HepG2 (cell line): ENCODE measurements around the gene GRP. TPM values are rescaled to one million over a fixed set of nuclear protein-coding genes. Genes with fewer than 3 reads are reported as not detected.

Experiments used
- ATAC-seq: fragments of 200-7000 bp; cut with Tn5 transposase; 3 replicates; pipeline ENCODE4 v1.9.1; 2020; ENCODE audit warnings: mild to moderate bottlenecking, moderate library complexity
- BruUV-seq: library from RNA; stranded (reverse); fragments of 400-500 nt; replicated peaks from 2 replicates; lab custom pipeline; 2021; lab: Mats Ljungman, UMichigan
- CTCF ChIA-PET: fragments of 300-600 bp; formaldehyde crosslinking; extraction: SDS; loops from one replicate; lab custom pipeline; 2021; ENCODE audit warnings: low total read pairs, inconsistent platforms, low intra/inter-chr PET ratio; lab: Yijun Ruan, JAX
- POLR2A ChIA-PET: fragments of 350-600 bp; sonication (Branson Sonifier 250); formaldehyde crosslinking; loops from one replicate; lab custom pipeline; 2020; ENCODE audit warnings: antibody characterized with exemption, inconsistent platforms; lab: Yijun Ruan, JAX
- DNase-seq: peaks from one replicate; pipeline ENCODE4 v3.0.0-alpha.2; 2015; ENCODE audit warnings: low spot score
- FAIRE-seq: peaks from 3 replicates; lab custom pipeline; 2011; peaks lifted over from hg19 to GRCh38; lab: Jason Lieb, UNC
- H2AFZ ChIP-seq: one replicate; pipeline ENCODE4 v1.6.1; 2011; ENCODE audit warnings: low read length, inconsistent platforms
- H3K27ac ChIP-seq: fragments of 300-600 bp; 3 replicates; pipeline ENCODE4 v1.8.0; 2011; ENCODE audit warnings: mixed run types, mild to moderate bottlenecking, mixed read lengths, low read length, inconsistent platforms; ENCODE audit not compliant: insufficient read depth; ENCODE audit errors: extremely low read length
- H3K27me3 ChIP-seq, 2 experiments: fragments of 200-600 bp in 1 of 2; 2 replicates in 1 of 2; 3 replicates in 1 of 2; pipeline versions ENCODE4 v1.6.0 to v1.8.0; 2011; ENCODE audit warnings: low read length in 2 of 2, mild to moderate bottlenecking in 2 of 2, moderate library complexity in 2 of 2, inconsistent platforms in 1 of 2; ENCODE audit not compliant: insufficient read depth in 2 of 2, control insufficient read depth in 1 of 2
- H3K36me3 ChIP-seq, 2 experiments: fragments of 200-600 bp in 1 of 2; replicated peaks in 1 of 2; 2 replicates in 1 of 2; 3 replicates in 1 of 2; pipeline versions ENCODE4 v1.5.1 to v1.8.0; 2011; ENCODE audit warnings: low read length in 2 of 2, inconsistent platforms in 1 of 2; ENCODE audit not compliant: insufficient read depth in 2 of 2, control insufficient read depth in 1 of 2
- H3K4me1 ChIP-seq: 2 replicates; pipeline ENCODE4 v1.5.1; 2012; ENCODE audit warnings: low read length, inconsistent platforms; ENCODE audit not compliant: insufficient read depth
- H3K4me2 ChIP-seq: 2 replicates; pipeline ENCODE4 v1.6.0; 2011; ENCODE audit warnings: low read depth, low read length, inconsistent platforms
- H3K4me3 ChIP-seq, 3 experiments: fragments of 200-600 bp in 1 of 3; sonication (generic), shearing (Covaris generic) in 1 of 3; replicated peaks in 1 of 3; 2 replicates each; pipeline ENCODE4 v1.5.1; 2011 to 2016; ENCODE audit warnings: low read length in 3 of 3, inconsistent platforms in 2 of 3, low read depth in 2 of 3, mild to moderate bottlenecking in 2 of 3, control low read depth in 1 of 3, mixed read lengths in 1 of 3; ENCODE audit not compliant: insufficient read depth in 1 of 3
- H3K79me2 ChIP-seq: one replicate; pipeline ENCODE4 v1.6.1; 2011; ENCODE audit warnings: low read length, inconsistent platforms; ENCODE audit not compliant: insufficient read depth
- H3K9ac ChIP-seq: 2 replicates; pipeline ENCODE4 v1.6.0; 2011; ENCODE audit warnings: mild to moderate bottlenecking, low read depth, low read length, inconsistent platforms; ENCODE audit not compliant: insufficient read depth
- H3K9me3 ChIP-seq: 2 replicates; pipeline ENCODE4 v1.5.1; 2012; ENCODE audit warnings: mild to moderate bottlenecking, low read length
- H4K20me1 ChIP-seq: 2 replicates; pipeline ENCODE4 v1.6.0; 2011; ENCODE audit warnings: inconsistent platforms, mild to moderate bottlenecking, low read length, moderate library complexity; ENCODE audit not compliant: insufficient read depth
- CEBPG ChIP-seq: IDR thresholded peaks from 2 replicates; pipeline ENCODE4 v1.6.1; 2016
- CHD2 ChIP-seq: IDR thresholded peaks from 2 replicates; pipeline ENCODE4 v1.6.1; 2011; ENCODE audit warnings: low read depth, low read length, improper control_type of control experiment
- EZH2 ChIP-seq: conservative IDR thresholded peaks from 2 replicates; pipeline ENCODE4 v1.6.1; 2012; ENCODE audit warnings: mild to moderate bottlenecking, low read depth, low read length, moderate library complexity
- HDAC2 ChIP-seq: sonication (generic); formaldehyde crosslinking; IDR thresholded peaks from 2 replicates; pipeline ENCODE4 v1.4.0; 2020; ENCODE audit warnings: missing genetic modification reagents
- HNRNPK ChIP-seq: fragments of 200-400 bp; formaldehyde crosslinking; IDR thresholded peaks from 2 replicates; pipeline ENCODE4 v1.6.1; 2018; ENCODE audit warnings: low read length, low read depth, moderate library complexity, mild to moderate bottlenecking; ENCODE audit not compliant: poor library complexity, severe bottlenecking
- JARID2 ChIP-seq: sonication (generic); formaldehyde crosslinking; IDR thresholded peaks from 2 replicates; pipeline ENCODE4 v1.8.1; 2023; ENCODE audit warnings: missing genetic modification reagents, inconsistent platforms; ENCODE audit not compliant: insufficient replicate concordance
- KMT2A ChIP-seq: sonication (generic); formaldehyde crosslinking; IDR thresholded peaks from 2 replicates; pipeline ENCODE4 v1.4.0; 2020; ENCODE audit warnings: missing genetic modification reagents
- MAFF ChIP-seq: IDR thresholded peaks from 2 replicates; pipeline ENCODE4 v1.6.1; 2011; ENCODE audit warnings: low read depth, low read length, improper control_type of control experiment
- MBD4 ChIP-seq: IDR thresholded peaks from 2 replicates; pipeline ENCODE4 v1.6.1; 2012; ENCODE audit warnings: low read length, inconsistent platforms, borderline replicate concordance
- MYNN ChIP-seq: sonication (generic); formaldehyde crosslinking; IDR thresholded peaks from 2 replicates; pipeline ENCODE4 v1.4.0; 2020; ENCODE audit warnings: mild to moderate bottlenecking, low read depth, missing genetic modification reagents
- NFYB ChIP-seq: sonication (generic); formaldehyde crosslinking; IDR thresholded peaks from 2 replicates; pipeline ENCODE4 v1.4.0; 2020; ENCODE audit warnings: missing genetic modification reagents
- PITX1 ChIP-seq: sonication (generic); formaldehyde crosslinking; IDR thresholded peaks from 2 replicates; pipeline ENCODE4 v1.5.1; 2020; ENCODE audit warnings: mild to moderate bottlenecking, missing genetic modification reagents
- PTBP1 ChIP-seq: fragments of 200-400 bp; formaldehyde crosslinking; IDR thresholded peaks from 2 replicates; pipeline ENCODE4 v1.6.1; 2018; ENCODE audit warnings: low read length, low read depth; ENCODE audit not compliant: poor library complexity, severe bottlenecking
- RBAK ChIP-seq: sonication (generic); formaldehyde crosslinking; IDR thresholded peaks from 2 replicates; pipeline ENCODE4 v1.5.1; 2020; ENCODE audit warnings: mild to moderate bottlenecking, missing genetic modification reagents
- SATB2 ChIP-seq: sonication (generic); formaldehyde crosslinking; IDR thresholded peaks from 2 replicates; pipeline ENCODE4 v1.5.0; 2020; ENCODE audit warnings: missing genetic modification reagents
- SP1 ChIP-seq, 2 experiments: fragments of 450-650 bp in 1 of 2; sonication (generic) in 1 of 2; formaldehyde crosslinking in 1 of 2; IDR thresholded peaks; 2 replicates each; pipeline versions ENCODE4 v1.4.0 to v1.6.1; 2016 to 2020; ENCODE audit warnings: missing genetic modification reagents in 1 of 2
- ZFP36L1 ChIP-seq: sonication (generic); formaldehyde crosslinking; IDR thresholded peaks from 2 replicates; pipeline ENCODE4 v1.8.0; 2022; ENCODE audit warnings: mild to moderate bottlenecking, missing genetic modification reagents, moderate library complexity
- ZNF335 ChIP-seq: sonication (generic); formaldehyde crosslinking; IDR thresholded peaks from 2 replicates; pipeline ENCODE4 v1.4.0; 2020; ENCODE audit warnings: missing genetic modification reagents
- ZNF558 ChIP-seq: sonication (generic); formaldehyde crosslinking; IDR thresholded peaks from 2 replicates; pipeline ENCODE4 v1.9.0; 2022; ENCODE audit warnings: mild to moderate bottlenecking, missing genetic modification reagents, borderline replicate concordance
- ZNF749 ChIP-seq: sonication (generic); formaldehyde crosslinking; IDR thresholded peaks from 2 replicates; pipeline ENCODE4 v1.8.0; 2022; ENCODE audit warnings: mild to moderate bottlenecking, missing genetic modification reagents, moderate library complexity, borderline replicate concordance
- ZNF790 ChIP-seq: sonication (generic); formaldehyde crosslinking; IDR thresholded peaks from 2 replicates; pipeline ENCODE4 v1.8.0; 2022; ENCODE audit warnings: missing genetic modification reagents, mild to moderate bottlenecking, borderline replicate concordance
- WGBS: methylation state at CpG from one replicate; pipeline ENCODE4 v1.1.6; 2017; ENCODE audit warnings: low lambda C conversion rate; 5-methylcytosine and 5-hydroxymethylcytosine counted together
- in situ Hi-C: cut with HindIII; loops from 2 replicates; pipeline ENCODE4 v1.10.0; 2017; ENCODE audit warnings: low pct_unique_long_range_greater_than_20kb; ENCODE audit not compliant: extremely low pct_ligation_motif_present
- intact Hi-C: fragments of 100-400 bp; cut with micrococcal nuclease; formaldehyde crosslinking; loops from one replicate; pipeline ENCODE4 v1.10.0; 2022; ENCODE audit not compliant: unreplicated experiment
- polyA plus RNA-seq, 8 experiments: library from polyadenylated mRNA; depleted of rRNA in 3 of 8; stranded (reverse) in 7 of 8; unstranded in 1 of 8; fragments of >200 nt; fragmentation: Illumina TruSeq in 4 of 8; extraction: Trizol in 4 of 8; gene quantifications; 2 replicates each; pipeline versions ENCODE4 v1.2.1 to v1.2.3, GENCODE V29; 2011 to 2016; ENCODE audit warnings: low read depth in 4 of 8, missing spikeins in 1 of 8, mixed read lengths in 1 of 8; ENCODE audit not compliant: insufficient read depth in 1 of 8
- total RNA-seq, 5 experiments: library from RNA; depleted of rRNA; stranded (reverse); fragments of >200 nt; fragmentation: Illumina TruSeq; extraction: Trizol; gene quantifications; 2 replicates each; pipeline ENCODE4 v1.2.3, GENCODE V29; 2016; ENCODE audit warnings: low read depth in 1 of 5
- TF ChIP-seq, protein P1 (sequence below): sonication (generic); formaldehyde crosslinking; IDR thresholded peaks from 2 replicates; pipeline ENCODE4 v1.4.0; 2020; ENCODE audit warnings: low read depth, mild to moderate bottlenecking, missing genetic modification reagents

Gene GRP
- total and polyA plus RNA-seq, 2 of the 13 experiments (the other 11 are each of a cell fraction or from before 2014, with no cell fraction given), result not detected

DNA sequence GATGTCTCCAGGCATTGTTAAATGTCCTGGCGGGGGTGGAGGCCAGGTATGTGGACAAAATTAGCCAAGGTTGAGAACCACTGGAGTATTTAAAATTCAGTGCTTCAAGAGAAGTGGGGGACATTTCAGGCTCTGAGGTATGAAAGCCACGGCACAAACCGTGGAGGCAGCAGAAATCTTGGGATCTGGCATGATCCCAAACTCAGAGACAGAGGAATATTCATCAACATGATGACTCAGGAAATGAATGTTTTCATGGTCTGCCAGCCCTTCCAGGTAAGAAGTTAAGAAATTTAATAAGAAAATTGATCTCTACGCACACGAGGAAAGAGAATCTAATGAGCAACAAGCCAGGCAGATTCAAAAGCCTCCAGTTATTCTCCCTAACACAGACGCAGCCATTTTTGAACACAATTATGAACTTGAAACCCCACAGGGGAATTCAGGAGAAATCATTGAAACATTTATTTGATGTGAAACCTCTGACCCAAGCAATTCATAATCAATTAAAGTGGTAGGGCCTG lies 11.3 kb upstream of the GRP start:
- Histone ChIP-seq H3K4me2 (no peak overlapping the region), H3K4me1 (no peaks in the 10 kb centered on the region), H3K79me2 (no peaks in the 10 kb centered on the region), H3K27me3 (peaks cover 0 to 3% of the 10 kb centered on the region in 2 experiments; a peak in 1 of 5 replicates), H3K9ac (no peak overlapping the region), H3K9me3 (no peaks in the 10 kb centered on the region), H4K20me1 (no peaks in the 10 kb centered on the region), H2AFZ (no peak overlapping the region), H3K27ac (no peak overlapping the region), H3K4me3 (no peak overlapping the region), H3K36me3 (no peaks in the 10 kb centered on the region)
- no peak for ATAC-seq
- ChIA-PET POLR2A (no interaction called here), CTCF (no interaction called here)
- no peak for FAIRE-seq
- no TSS peak for BruUV-seq
- no peak for TF ChIP-seq MBD4
- TF ChIP-seq CEBPG (CRISPR knock-in tag), result no peak
- no peak for TF ChIP-seq PTBP1
- TF ChIP-seq HNRNPK, result no peak
- no peak for TF ChIP-seq RBAK (CRISPR knock-in tag)
- no peak for TF ChIP-seq NFYB (CRISPR knock-in tag)
- no peak for TF ChIP-seq ZNF558 (CRISPR knock-in tag)
- TF ChIP-seq ZNF749 (CRISPR knock-in tag), result no peak
- intact Hi-C loops, result no loop called here
- WGBS, result 38% methylated on average over 6 of the region's 6 CpGs
- in situ Hi-C loops, result no loop called here
- DNase-seq, result no peak

DNA sequence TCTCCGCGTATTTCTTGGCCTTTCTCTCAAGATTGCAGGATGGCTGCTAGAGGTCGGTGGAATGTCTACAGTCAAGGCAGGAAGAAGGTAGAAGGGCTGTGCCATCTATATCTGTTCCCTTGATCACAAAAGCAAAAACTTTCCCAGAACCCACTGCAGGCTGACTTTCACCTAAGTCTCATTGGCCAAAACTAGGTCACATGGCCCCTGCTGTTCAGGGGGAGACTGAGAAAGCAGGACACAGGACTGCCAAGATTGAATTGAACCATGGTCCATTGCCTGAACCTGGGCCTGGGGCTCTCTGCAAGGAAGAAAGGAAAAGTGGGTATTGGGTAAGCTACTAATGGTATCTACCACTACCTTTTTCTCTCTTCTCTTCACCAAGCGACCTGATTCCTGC lies 9.7 kb upstream of the GRP start:
- CTCF ChIA-PET, result no interaction called here
- intact Hi-C loops, result no loop called here
- TF ChIP-seq ZNF790 (CRISPR knock-in tag) (no peak), SP1 (IDR thresholded peaks at IDR 0.05) (no peak), SP1 (CRISPR knock-in tag; IDR thresholded peaks at IDR 0.05) (no peak), ZNF335 (no peak), SATB2 (CRISPR knock-in tag) (no peak), ZFP36L1 (CRISPR knock-in tag) (no peak), EZH2 (no peak), KMT2A (CRISPR knock-in tag) (no peak), HDAC2 (CRISPR knock-in tag) (no peak), MAFF (no peak), MYNN (CRISPR knock-in tag) (no peak), PITX1 (CRISPR knock-in tag) (no peak), JARID2 (CRISPR knock-in tag) (no peak), CHD2 (no peak)
- TF ChIP-seq, protein P1, sequence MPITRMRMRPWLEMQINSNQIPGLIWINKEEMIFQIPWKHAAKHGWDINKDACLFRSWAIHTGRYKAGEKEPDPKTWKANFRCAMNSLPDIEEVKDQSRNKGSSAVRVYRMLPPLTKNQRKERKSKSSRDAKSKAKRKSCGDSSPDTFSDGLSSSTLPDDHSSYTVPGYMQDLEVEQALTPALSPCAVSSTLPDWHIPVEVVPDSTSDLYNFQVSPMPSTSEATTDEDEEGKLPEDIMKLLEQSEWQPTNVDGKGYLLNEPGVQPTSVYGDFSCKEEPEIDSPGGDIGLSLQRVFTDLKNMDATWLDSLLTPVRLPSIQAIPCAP (CRISPR knock-in tag), result no peak

More for the DNA sequence above, 9.7 kb upstream of the GRP start:
- H4K20me1 ChIP-seq, result no peaks in the 10 kb centered on the region
- H3K79me2 ChIP-seq, result no peaks in the 10 kb centered on the region
- in situ Hi-C loops, result no loop called here
- H3K4me3 ChIP-seq, result no peak overlapping the region
- POLR2A ChIA-PET, result no interaction called here
- H3K27me3 ChIP-seq, result peaks cover 0 to 3% of the 10 kb centered on the region in 2 experiments; a peak in 1 of 5 replicates
- no TSS peak for BruUV-seq
- 22% methylated on average over 4 of the region's 4 CpGs for WGBS
- H3K4me2 ChIP-seq, result no peak overlapping the region
- no peak overlapping the region for H2AFZ ChIP-seq
- no peak for FAIRE-seq
- no peaks in the 10 kb centered on the region for H3K9me3 ChIP-seq
- no peak for ATAC-seq
- no peak overlapping the region for H3K9ac ChIP-seq
- no peaks in the 10 kb centered on the region for H3K36me3 ChIP-seq
- H3K4me1 ChIP-seq, result no peaks in the 10 kb centered on the region
- no peak overlapping the region for H3K27ac ChIP-seq
- no peak for DNase-seq
